HuH-7.5 (cell line): ENCODE results near the gene FLVCR2.
A peak's percentile ranks its signal among the peaks of the same experiment; 100 is the strongest.

Experiments used
- DNase-seq: peaks from one replicate; pipeline ENCODE4 v3.0.0; 2011; ENCODE audit warnings: low spot score

The FLVCR2 gene

GRCh38 chr14:75554482-75554881 is 23.9 kb upstream of the FLVCR2 start:
- DNase-seq = no peak

DNA sequence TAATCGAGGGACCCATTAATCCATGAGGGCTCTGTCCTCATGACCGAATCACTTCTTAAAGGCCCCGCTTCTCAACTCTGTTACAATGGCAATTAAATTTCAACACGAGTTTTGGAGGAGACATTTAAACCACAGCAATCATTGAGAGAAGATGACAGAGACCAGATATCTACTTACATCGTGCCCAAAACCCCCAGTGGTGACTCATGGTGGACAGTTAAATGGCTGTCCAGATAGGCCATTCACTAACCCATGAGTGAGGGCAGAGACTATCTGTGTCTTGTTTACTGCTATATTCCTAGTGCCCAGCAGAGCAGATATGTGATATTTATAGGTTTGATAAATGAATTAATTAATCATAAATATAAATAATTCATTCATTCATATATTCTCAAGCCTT is 20.0 kb upstream of the FLVCR2 start:
- DNase-seq = no peak

GRCh38 chr14:75559045-75559444 is 19.4 kb upstream of the FLVCR2 start:
- DNase-seq = no peak

- DNase-seq = no peak
These were observed 18.8 kb upstream of the FLVCR2 start for GRCh38 chr14:75559451-75560222.

DNA sequence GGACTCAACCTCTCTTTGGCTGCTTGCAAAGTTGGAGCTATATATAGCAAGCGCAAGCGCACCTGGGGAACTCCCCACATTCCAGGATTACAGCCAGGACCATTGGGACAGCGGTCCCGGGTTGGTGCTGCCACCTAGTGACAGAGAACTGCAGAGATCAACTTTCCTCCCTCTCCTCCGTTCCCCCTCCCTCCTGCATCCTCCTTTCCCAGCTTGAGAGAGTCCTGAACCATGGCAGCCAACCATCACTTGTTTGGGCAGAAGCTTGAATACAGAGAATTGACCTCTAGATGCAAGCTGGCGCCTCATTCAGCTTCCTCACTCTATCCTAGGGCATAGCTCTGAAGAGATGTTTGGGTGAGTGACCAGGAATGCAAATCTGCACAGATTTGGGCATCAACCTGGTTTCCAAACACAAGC is 17.4 kb upstream of the FLVCR2 start:
- peak; percentile 82 for DNase-seq

DNA sequence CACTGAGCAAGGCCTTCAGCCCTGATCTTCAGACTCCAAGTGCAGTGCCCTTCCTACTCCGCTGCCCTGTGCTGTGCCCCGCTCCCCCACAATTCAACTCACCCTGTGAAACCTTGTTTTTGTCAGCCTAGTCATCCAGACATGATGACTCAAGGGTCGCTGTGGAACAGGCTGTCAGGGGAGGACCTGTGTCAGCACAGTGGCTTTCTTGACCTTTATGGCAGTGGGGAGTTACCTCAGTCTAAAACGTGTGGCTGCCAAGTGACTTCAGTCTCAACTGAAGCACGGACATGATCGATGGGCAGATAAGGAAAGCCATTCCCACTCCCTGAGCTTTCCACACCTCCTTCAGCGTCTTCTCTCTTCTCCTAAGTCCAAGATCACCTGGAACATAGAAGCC is 16.3 kb upstream of the FLVCR2 start:
- DNase-seq = no peak

GRCh38 chr14:75562489-75562888 is 15.9 kb upstream of the FLVCR2 start:
- DNase-seq = no peak

DNA sequence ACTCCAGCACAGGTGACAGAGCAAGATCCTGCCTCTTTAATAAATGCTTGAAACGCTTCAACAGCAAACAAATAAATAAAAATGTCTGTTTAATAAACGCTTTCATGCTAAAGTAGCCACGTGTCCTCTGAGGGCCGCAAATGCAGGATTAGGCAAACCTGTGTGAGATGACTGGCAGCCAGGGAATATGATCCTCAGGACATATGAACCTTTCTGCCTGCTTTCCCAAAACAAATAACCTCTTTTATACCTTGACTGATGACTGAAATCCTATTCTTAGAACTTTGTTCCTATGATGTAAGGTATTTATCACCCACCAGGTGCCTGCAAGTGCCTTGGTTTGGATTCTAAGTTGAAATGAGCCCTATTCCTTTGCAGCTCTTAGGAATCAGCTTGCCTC is 14.5 kb upstream of the FLVCR2 start:
- DNase-seq = no peak

- DNase-seq = no peak
These were observed 13.4 kb upstream of the FLVCR2 start for GRCh38 chr14:75565056-75565455.

DNA sequence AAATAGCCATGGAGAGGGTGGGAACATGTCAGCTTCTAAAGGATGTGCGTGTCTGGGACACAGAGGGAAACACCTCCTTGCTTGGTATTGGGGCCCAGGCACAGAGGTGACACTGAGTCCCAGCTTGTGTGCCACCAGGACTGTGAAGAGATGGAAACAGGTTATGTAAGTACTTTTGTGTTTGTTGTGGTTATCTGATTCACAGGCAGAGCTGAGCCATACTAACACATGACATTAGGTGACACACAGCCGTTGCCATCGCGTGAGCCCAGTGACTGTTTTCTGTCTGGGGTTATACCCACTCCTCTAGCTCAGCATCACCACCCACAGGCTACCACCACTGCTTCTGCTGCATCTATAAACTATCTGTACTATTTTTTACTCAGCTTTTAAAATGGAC is 12.1 kb upstream of the FLVCR2 start:
- DNase-seq = no peak

- DNase-seq = no peak
These were observed 11.7 kb upstream of the FLVCR2 start for GRCh38 chr14:75566752-75567151.

GRCh38 chr14:75568140-75568539 is 10.3 kb upstream of the FLVCR2 start:
- no peak for DNase-seq

GRCh38 chr14:75568791-75569190 is 9.6 kb upstream of the FLVCR2 start:
- DNase-seq = no peak

DNA sequence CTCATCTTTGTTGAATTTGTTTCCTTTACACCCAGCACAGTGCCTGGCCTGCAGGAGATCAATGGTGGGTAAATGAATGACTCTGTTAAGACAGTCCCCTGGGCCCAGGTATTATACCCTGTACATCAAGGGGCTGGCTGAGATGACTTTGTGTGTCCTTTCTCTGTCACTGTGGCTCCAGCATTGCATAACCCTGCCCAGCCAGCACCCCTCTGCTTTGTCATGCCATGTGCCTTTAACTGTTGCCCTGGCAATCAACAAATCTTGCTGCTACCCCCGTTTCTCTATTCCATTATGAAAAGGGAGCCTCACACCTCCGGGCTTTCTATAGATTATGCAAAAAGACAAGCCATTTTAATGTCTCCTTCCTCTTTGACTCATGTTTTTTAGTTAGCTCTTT is 7.6 kb upstream of the FLVCR2 start:
- DNase-seq = no peak

- no peak for DNase-seq
These were observed 6.3 kb upstream of the FLVCR2 start for GRCh38 chr14:75572104-75572503.

DNA sequence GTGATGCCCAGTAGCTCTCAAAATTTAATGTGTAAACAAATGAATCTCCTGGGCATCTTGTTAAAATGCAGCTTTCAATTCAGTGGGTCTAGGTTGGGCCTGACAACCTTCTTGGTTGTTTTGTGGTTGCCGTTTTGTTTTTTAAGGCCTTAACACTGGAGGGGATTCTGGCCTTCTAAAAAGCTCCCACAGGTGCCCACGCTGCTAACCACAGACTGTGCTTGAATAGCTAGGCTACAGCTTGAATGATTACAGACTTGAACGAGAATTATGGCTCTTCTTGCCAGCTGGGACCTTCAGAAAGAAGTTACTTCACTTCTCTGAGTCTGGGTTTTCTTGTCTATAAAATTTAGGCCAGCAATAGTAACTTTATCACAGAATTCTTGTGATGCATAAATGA is 1.3 kb upstream of the FLVCR2 start:
- DNase-seq = no peak

GRCh38 chr14:75577729-75578101 is 705 bp upstream of the FLVCR2 start:
- DNase-seq = peak; percentile 76

DNA sequence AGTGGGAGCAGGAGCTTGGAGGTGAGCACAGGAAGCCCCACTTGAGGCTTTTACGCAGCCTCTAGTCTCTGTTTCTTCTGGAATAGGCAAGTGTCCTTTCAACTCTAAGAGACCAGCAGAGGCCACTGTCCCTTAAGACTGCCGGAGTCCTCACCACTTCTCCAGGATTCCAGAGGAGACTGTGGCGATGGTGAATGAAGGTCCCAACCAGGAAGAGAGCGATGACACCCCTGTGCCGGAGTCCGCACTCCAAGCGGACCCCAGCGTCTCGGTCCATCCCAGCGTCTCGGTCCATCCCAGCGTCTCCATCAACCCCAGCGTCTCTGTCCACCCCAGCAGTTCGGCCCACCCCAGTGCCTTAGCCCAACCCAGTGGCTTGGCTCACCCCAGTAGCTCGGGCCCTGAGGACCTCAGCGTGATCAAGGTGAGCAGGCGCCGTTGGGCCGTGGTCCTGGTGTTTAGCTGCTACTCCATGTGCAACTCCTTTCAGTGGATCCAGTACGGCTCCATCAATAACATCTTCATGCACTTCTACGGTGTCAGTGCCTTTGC is 442 bp downstream of the FLVCR2 start:
- DNase-seq = no peak

DNA sequence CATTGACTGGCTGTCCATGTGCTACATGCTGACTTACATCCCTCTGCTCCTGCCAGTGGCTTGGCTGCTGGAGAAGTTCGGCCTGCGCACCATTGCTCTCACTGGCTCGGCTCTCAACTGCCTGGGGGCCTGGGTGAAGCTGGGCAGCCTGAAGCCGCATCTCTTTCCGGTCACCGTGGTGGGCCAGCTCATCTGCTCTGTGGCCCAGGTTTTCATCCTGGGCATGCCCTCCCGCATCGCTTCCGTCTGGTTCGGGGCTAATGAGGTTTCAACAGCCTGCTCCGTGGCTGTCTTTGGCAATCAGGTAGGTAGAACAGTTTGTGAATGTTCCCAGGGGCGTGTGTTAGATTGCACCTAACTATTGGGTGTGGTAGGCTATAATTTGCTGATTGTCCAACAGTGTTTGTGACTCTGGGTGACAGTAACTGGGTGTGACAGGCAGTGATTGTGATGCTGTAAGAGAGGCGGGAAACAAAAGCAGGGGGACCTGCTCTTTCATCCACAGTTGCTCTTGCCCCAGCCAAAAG is 981 bp downstream of the FLVCR2 start:
- DNase-seq = no peak

- DNase-seq = no peak
These were observed 1.5 kb downstream of the FLVCR2 start for GRCh38 chr14:75579882-75580281.

GRCh38 chr14:75587388-75587787 is 9.0 kb downstream of the FLVCR2 start:
- no peak for DNase-seq

- no peak for DNase-seq
These were observed 11.5 kb downstream of the FLVCR2 start for GRCh38 chr14:75589931-75590330.

DNA sequence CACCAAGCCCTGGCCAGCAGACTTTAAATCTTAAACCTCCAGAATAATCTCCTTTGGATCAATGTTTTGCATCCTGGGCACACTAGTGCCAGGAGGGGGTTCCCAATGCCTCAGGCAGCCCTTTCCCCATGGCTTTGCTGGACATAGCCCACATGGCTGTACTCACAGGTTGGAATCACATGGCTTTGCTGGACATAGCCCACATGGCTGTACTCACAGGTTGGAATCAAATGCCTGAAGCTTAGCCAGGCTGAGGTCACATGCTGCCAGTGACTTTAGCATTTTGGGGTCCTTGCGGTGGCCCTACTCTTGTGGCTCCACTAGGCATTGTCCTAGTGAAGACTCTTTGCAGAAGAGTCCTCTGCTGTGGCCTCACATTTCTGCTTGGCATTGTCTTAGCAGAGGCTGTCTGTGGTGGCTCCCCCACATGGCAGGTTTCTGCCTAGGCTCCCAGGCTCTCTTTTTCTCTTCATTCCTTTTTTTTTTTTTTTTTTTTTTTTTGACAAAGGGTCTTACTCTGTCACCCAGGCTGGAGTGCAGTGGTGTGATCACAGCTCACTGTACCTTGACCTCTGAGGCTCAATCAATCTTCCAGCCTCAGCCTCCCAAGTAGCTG is 13.0 kb downstream of the FLVCR2 start:
- no peak for DNase-seq
